WERI-Rb-1 (cell line): ENCODE measurements around the gene PRKAR2B.

Source experiments
- DNase-seq: peaks from one replicate; pipeline ENCODE4 v3.0.0-alpha.2; 2020
- H3K27ac ChIP-seq: fragments of 250-450 bp; sonication (Bioruptor Pico); 2 replicates; pipeline ENCODE4 v1.5.1; 2020; ENCODE audit warnings: mild to moderate bottlenecking, moderate library complexity
- H3K27me3 ChIP-seq: fragments of 250-450 bp; sonication (Bioruptor Pico); 2 replicates; pipeline ENCODE4 v1.5.1; 2021; ENCODE audit warnings: mild to moderate bottlenecking, low read depth, moderate library complexity; ENCODE audit not compliant: insufficient read depth, severe bottlenecking
- H3K36me3 ChIP-seq: fragments of 250-450 bp; sonication (Bioruptor Pico); 2 replicates; pipeline ENCODE4 v1.5.1; 2020; ENCODE audit warnings: mild to moderate bottlenecking, moderate library complexity
- H3K4me3 ChIP-seq: 2 replicates; pipeline ENCODE4 v1.5.1; 2011; ENCODE audit warnings: low read depth, mild to moderate bottlenecking, control low read depth, low read length
- H3K9me3 ChIP-seq: fragments of 250-450 bp; sonication (Bioruptor Pico); 2 replicates; pipeline ENCODE4 v1.5.1; 2021; ENCODE audit warnings: mild to moderate bottlenecking, moderate library complexity; ENCODE audit not compliant: severe bottlenecking
- CTCF ChIP-seq: IDR thresholded peaks from 2 replicates; pipeline ENCODE4 v1.5.1; 2011; ENCODE audit warnings: low read depth, mild to moderate bottlenecking, control low read depth, inconsistent platforms, low read length

The PRKAR2B gene

GRCh38 chr7:107194052-107194451 lies 149.5 kb downstream of the PRKAR2B start:
- no peak for DNase-seq
- no peaks in the 10 kb centered on the region for H3K9me3 ChIP-seq
- H3K36me3 ChIP-seq, result peaks cover 24% of the 10 kb centered on the region
- no peaks in the 10 kb centered on the region for H3K27me3 ChIP-seq
- TF ChIP-seq CTCF, result no peak
- no peak overlapping the region for H3K27ac ChIP-seq
- H3K4me3 ChIP-seq, result no peak overlapping the region

GRCh38 chr7:107196834-107197610 lies 152.5 kb downstream of the PRKAR2B start:
- H3K27me3 ChIP-seq, result no peaks in the 10 kb centered on the region
- no peak for DNase-seq
- TF ChIP-seq CTCF, result no peak
- H3K9me3 ChIP-seq, result no peaks in the 10 kb centered on the region
- peaks cover 24% of the 10 kb centered on the region for H3K36me3 ChIP-seq
- H3K27ac ChIP-seq, result no peak overlapping the region
- no peak overlapping the region for H3K4me3 ChIP-seq

GRCh38 chr7:107201795-107202450 lies 157.4 kb downstream of the PRKAR2B start:
- Histone ChIP-seq H3K27me3 (no peaks in the 10 kb centered on the region), H3K36me3 (peaks cover 19% of the 10 kb centered on the region), H3K27ac (no peak overlapping the region), H3K4me3 (no peak overlapping the region), H3K9me3 (no peaks in the 10 kb centered on the region)
- peak; percentile 71 for TF ChIP-seq CTCF
- DNase-seq, result peak; percentile 63

GRCh38 chr7:107203607-107204006 lies 159.1 kb downstream of the PRKAR2B start:
- peaks cover 15% of the 10 kb centered on the region for H3K36me3 ChIP-seq
- no peak for TF ChIP-seq CTCF
- no peak overlapping the region for H3K27ac ChIP-seq

GRCh38 chr7:107206136-107206535 lies 161.6 kb downstream of the PRKAR2B start:
- no peak overlapping the region for H3K27ac ChIP-seq
- no peak for TF ChIP-seq CTCF
- DNase-seq, result no peak
- H3K27me3 ChIP-seq, result no peaks in the 10 kb centered on the region
- no peaks in the 10 kb centered on the region for H3K9me3 ChIP-seq
- peaks cover 10% of the 10 kb centered on the region for H3K36me3 ChIP-seq
- no peak overlapping the region for H3K4me3 ChIP-seq

More at GRCh38 chr7:107203607-107204006, 159.1 kb downstream of the PRKAR2B start:
- DNase-seq, result no peak
- Histone ChIP-seq H3K4me3 (no peak overlapping the region), H3K9me3 (no peaks in the 10 kb centered on the region), H3K27me3 (no peaks in the 10 kb centered on the region)
